Colon (tissue), 2 donors: ENCODE measurements around the gene VSIG10L.

Source experiments
- FAIRE-seq: peaks from 2 replicates; lab custom pipeline; 2012; peaks lifted over from hg19 to GRCh38; lab: Jason Lieb, UNC
- donor health status: control.
- donor health status: control.

VSIG10L gene

GRCh38 chr19:51338563-51339312 is 3.2 kb downstream of the VSIG10L start:
- FAIRE-seq: no peak

DNA sequence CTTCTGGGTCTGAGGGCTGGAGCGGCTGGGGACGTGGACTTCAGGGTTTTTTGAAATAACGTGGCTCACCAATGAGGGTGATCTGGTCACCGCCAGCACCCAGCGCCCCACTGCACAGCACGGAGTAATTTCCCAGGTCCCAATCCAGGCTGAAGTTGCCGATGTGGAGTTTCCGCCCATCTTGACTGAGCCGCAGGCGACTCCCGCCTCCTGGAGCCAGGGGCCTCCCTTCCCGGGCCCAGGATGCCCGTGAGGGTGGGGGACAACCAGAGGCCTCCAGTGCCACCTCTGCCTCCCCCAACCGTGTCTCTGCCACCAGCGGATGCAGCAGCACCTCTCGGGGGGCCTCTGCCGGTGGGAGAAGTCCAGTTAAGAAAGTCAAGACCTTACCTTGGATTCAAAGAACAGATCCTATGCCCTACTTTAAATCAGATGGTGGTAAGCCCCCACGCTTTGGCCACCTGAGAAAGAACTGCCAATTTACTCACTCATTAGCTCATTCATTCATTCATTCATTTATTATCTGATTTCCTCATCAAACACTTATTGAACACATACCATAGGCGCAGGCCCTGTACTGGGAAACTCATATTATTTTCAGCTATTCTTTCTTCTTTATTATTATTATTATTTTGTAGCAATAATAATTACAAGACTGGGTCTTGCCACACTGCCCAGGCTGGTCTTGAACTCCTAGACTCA is 3.9 kb downstream of the VSIG10L start:
- FAIRE-seq: no peak

DNA sequence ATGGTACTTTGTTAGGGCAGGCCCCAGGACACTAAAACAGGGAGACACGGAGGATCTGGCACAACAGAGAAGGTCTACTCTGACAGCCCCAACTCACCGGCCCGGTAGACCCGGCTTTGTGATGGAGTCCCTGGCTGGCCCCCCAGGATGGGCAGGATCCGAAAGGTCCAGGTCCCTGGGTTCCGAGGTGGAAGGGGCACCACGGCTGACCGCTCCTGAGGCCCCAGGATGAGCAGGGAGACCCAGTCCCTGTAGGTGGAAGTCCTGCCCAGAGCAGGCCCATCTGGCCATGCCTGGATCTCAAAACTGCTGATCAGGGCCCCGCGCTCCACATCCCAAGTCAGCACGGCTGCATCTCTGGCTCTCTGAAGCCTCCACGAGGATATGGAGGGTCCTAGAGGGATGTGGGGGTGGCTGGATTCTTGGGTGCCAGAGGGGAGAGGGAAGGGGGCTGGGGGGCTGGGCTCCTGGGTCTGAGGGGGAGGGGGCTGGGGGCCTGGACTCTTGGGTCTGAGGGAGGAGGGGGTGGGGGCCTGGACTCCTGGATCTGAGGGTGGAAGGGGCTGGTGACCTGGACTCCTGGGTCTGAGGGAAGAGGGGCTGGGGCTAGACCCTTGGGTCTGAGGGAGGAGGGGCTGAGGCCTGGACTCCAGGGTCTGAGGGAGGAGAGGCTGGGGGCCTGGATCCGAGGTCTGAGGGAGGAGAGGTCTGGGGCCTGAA is 4.6 kb downstream of the VSIG10L start:
- FAIRE-seq: no peak

DNA sequence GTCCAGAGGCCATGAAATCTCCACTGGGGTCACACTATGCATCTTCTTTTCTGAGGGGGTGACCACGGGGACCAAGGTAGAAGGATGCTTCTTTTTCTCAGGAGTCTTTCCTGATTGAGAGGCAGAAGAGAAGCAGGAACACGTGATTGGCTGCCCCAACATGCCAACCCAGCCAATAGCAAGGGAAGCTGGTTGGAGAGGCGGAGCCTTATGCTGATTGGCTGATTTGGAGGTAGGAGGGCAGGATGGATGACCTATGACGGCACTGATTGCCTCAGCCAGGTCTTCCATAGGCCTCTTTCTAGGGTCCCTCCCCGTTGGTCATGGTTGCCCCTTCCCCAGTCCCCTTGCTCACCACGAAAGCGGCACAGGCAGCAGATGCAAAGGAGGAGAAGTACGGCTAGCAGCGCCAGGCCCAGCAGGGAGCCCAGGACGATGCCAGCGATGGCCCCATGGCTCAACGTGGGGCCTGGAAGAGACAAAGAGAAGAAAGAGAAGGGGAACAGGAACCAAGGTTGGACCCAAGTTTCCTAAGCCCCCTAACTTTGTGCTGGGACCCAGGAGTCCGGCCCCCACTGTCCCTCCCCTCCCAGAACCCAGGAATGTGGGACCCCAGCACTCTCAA is 8.0 kb downstream of the VSIG10L start:
- no peak for FAIRE-seq

DNA sequence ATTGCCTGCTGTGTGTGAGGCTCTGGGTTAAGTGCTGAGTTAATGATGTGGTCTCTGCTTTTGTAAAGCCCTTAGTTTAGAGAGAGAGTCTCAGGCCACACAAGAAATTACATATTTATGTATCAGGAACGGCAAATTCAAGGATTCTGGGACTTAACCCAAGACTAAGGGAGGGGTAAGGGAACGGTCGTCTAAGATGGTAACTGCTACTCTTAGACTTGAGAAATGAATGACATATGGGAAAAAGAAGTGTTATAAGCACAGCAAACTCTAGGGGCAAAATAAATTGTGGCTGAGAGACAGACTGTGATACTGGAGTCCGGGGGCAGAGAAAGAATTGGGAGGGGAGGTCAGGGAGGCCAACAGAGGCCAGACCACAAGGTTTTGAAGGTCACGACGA is 10.2 kb downstream of the VSIG10L start:
- no peak for FAIRE-seq

- FAIRE-seq: no peak
Observed at GRCh38 chr19:51331193-51331592, 10.7 kb downstream of the VSIG10L start.

GRCh38 chr19:51330366-51330765 is 11.6 kb downstream of the VSIG10L start:
- FAIRE-seq: no peak

DNA sequence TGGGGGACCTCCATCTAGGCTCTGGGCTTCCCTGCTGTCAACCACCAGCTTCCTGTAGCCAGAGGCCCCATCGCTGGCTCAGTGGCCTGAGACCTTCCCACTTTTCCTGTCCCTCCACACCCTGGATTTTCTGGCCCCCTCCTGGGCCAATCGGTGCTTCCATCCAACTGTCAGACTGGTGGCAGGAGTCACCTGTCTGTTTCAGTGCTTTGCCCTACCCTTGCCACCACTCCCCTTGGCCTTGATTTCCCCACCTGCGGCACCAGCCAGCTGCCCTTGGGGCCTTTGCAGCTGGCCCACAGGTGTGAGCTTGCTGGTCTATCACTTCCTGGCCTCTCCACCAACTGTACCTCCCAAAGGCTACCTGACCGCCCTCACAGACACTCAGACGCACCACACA is 12.5 kb downstream of the VSIG10L start:
- no peak for FAIRE-seq

DNA sequence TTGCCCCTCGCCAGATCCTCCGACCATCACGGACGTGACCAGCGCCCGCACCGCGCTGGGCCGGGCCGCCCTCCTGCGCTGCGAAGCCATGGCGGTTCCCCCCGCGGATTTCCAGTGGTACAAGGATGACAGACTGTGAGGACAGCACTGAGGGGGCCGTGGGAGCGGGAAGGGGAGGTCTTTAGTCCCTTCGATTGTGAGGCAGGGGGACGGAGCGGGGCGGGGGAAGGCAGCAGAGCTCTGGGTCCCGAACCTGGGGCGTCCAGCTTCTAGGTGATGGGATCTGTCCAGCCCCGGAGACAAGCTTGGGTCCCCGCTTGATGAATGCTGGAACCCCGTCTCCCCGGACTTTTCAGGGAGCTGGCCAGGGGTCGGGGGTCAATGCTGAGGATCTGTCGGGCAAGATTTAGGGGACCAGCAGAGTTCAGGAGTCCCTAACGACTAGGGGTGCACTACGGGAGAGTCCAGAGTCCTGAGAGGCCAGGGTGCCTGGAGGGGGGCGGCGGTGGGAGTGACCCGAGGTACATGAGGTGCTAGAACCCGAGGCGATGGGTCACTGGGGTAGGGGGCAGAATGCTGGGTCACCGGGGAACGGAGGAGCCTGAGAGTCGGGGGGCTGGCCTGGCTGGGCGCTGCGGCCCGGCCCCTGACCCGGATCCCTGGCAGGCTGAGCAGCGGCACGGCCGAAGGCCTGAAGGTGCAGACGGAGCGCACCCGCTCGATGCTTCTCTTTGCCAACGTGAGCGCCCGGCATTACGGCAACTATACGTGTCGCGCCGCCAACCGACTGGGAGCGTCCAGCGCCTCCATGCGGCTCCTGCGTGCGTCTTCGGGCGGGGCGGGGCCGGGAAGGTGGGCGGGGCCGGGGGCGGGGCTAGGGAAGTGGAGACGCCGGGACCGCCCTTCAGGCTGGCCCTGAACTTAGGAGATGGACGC is 14.6 kb downstream of the VSIG10L start:
- FAIRE-seq: no peak

DNA sequence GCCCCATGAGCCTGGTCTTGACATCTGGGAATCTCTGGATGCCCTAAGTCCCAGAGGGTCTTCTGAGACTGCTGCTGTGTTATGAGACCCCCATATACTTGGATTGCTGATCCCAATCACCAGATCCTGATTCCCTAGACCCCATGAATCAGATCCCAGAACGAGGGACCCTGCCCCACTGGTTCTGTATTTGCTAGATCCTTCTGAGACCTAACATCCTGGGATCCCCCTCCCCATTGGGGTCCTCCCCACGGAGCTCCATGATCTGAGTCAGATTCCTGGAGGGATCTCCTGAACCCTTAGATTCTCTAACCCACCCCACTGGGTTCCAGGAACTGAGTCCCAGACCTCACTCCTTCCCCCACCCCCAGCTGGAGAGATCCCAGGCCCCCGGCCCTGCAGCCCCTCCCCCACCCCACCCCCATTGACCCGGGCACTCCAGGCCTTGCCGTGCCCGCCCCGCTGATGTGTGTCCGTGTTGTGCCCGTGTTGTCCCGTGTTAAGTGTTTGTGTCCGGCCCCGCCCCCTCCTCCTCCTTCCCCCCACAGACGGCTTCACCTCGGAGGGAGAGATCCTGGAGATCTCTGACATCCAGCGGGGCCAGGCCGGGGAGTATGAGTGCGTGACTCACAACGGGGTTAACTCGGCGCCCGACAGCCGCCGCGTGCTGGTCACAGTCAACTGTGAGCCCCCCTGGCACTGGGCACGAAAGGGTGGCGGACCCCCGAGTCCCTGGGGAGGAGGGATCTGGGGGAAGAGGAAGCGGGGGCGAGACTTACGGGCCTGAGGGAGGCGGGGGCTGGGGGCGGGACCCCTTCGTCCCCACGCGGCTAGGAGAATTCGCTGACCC is 15.5 kb downstream of the VSIG10L start:
- FAIRE-seq: no peak

GRCh38 chr19:51325161-51325976 is 16.6 kb downstream of the VSIG10L start:
- no peak for FAIRE-seq

DNA sequence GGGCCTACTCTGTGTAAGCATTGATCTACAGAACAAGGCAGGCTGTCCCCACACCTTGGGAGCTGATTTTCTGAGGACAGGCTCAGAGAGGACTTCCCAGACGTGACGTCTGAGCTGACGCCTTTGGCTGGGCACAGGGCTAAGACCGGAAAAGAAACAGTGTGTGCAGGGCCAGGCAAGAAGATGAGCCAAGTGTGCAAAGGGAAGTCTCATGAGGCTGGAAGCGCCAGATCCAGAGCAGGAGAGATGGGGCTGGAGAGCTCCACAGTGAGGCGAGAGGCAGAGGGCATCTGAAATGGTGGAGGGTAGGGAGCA is 17.8 kb downstream of the VSIG10L start:
- FAIRE-seq: no peak

DNA sequence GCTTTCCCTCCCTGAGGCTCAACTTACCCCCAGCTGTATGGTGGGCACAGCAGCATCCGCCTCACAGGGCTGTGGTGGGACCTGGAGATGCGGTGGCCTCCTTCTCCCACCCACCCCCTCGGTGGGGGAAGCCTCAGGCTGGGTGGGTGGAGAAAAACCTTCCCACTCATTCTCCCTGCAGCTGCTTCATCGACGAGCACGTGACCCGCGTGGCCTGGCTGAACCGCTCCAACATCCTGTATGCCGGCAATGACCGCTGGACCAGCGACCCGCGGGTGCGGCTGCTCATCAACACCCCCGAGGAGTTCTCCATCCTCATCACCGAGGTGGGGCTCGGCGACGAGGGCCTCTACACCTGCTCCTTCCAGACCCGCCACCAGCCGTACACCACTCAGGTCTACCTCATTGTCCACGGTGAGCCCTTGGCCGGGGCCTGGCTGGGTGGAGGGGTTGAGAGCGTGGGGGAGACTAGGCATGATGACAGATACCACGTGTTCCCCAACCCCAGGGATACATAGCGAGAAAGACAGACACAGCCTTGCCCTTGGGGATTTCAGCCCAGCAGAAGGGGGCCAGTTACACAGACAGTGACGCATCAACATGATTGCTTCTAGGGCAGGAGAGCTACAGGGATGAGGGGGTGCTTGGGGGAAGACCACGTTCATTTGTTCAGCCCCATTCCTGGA is 18.3 kb downstream of the VSIG10L start:
- FAIRE-seq: no peak

- no peak for FAIRE-seq
Observed at GRCh38 chr19:51321799-51322198, 20.1 kb downstream of the VSIG10L start.

- no peak for FAIRE-seq
Observed at GRCh38 chr19:51320280-51320657, 21.7 kb downstream of the VSIG10L start.

- no peak for FAIRE-seq
Observed at GRCh38 chr19:51319649-51320279, 22.2 kb downstream of the VSIG10L start.

DNA sequence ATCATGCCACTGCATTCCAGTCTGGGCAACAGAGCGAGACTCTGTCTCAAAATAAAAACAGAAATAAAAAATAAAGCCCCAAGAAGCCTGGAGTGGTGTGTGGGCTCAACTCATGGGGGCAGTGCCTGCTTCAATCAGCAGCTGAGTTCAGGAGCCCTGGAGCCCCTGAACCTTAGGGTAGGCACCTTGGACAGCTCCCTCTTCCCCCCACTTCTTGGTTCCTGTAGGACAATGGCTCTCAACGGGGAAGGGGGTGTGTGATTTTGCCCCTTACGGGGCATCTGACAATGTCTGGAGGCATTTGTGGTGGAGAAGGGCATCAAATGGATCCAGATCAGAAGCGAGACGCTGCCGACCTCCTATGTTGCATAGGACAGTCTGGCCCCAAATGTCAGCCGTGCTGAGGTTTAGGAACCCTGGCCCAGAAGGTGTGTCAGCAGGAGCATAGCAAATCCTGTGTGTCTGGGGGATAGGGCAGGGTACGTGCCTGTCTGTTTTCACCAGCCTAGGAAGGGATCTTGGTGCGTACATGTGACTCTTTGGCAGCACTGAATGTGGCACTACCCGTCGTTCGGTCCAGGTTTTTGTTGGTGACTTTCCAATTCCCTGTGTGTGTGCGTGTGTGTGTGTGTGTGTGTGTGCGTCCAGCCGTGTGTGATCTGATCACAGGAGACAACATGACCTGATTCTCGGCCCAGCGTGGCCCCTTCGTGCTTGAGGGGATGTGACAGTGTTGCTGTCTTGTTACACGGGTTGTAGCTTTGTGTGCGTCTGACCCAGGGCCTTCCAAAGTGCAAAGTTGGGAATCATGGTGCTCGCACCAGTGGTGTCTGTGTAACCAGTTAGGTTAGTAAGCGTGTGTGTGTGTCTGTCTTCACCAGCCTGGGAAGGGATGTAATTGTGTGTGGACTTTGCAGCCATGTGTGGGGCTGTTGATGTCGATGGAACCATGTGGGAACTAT is 23.0 kb downstream of the VSIG10L start:
- no peak for FAIRE-seq

- FAIRE-seq: no peak
Observed at GRCh38 chr19:51317968-51318367, 24.0 kb downstream of the VSIG10L start.
